OCI-LY1 (cell line): ENCODE measurements around the gene FBXO3.

ENCODE experiments used
- EZH2 ChIP-seq: fragments of 200-600 bp; sonication (generic), shearing (Covaris generic); IDR thresholded peaks from 2 replicates; pipeline ENCODE4 v1.8.0; 2017; ENCODE audit warnings: borderline replicate concordance, mixed run types, mild to moderate bottlenecking, antibody characterized with exemption, low read length, moderate library complexity, mixed read lengths
- TF ChIP-seq, protein P1 (sequence below): fragments of 200-600 bp; sonication (generic), shearing (Covaris generic); IDR thresholded peaks from 2 replicates; pipeline ENCODE4 v1.5.1; 2017; ENCODE audit warnings: mild to moderate bottlenecking, antibody characterized with exemption, low read length, moderate library complexity, mixed read lengths

DNA sequence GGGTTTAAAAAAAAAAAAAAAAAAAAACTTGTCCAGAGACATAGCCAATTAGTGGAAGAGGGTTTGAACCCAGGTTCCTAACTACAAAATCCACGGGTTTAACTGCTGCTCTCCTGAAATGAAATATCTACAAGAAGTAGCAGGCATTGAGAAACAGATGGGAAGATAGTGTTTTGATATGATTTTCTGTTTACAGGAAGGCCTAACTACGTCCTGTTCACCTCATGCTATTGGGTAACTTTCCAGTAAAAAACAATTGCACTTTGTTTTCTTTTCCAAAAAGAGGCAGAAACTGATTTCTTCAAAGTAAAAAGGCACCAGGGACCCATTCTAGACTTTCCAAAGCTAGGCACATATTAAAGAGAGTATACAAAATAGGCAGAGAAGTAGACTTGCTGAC is 67.8 kb downstream of the FBXO3 start:
- TF ChIP-seq, protein P1, sequence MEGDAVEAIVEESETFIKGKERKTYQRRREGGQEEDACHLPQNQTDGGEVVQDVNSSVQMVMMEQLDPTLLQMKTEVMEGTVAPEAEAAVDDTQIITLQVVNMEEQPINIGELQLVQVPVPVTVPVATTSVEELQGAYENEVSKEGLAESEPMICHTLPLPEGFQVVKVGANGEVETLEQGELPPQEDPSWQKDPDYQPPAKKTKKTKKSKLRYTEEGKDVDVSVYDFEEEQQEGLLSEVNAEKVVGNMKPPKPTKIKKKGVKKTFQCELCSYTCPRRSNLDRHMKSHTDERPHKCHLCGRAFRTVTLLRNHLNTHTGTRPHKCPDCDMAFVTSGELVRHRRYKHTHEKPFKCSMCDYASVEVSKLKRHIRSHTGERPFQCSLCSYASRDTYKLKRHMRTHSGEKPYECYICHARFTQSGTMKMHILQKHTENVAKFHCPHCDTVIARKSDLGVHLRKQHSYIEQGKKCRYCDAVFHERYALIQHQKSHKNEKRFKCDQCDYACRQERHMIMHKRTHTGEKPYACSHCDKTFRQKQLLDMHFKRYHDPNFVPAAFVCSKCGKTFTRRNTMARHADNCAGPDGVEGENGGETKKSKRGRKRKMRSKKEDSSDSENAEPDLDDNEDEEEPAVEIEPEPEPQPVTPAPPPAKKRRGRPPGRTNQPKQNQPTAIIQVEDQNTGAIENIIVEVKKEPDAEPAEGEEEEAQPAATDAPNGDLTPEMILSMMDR = no peak
- no peak for TF ChIP-seq EZH2
